CD8-positive, alpha-beta memory T cell (primary cell): ENCODE data around the gene SIN3B. TPM values are rescaled to one million over a fixed set of nuclear protein-coding genes. Genes with fewer than 3 reads are reported as not detected.

Source experiments
- CTCF ChIA-PET: fragments of 350-600 bp; sonication (Branson Sonifier 250); formaldehyde crosslinking; loops from one replicate; lab custom pipeline; 2021; ENCODE audit warnings: antibody characterized with exemption; lab: Charles Lee
- POLR2A ChIA-PET: fragments of 350-600 bp; sonication (Branson Sonifier 250); formaldehyde crosslinking; loops from one replicate; lab custom pipeline; 2021; ENCODE audit warnings: antibody characterized with exemption; lab: Charles Lee
- DNase-seq, 5 donors: peaks; one replicate each; pipeline versions ENCODE4 v3.0.0 to v3.0.0-alpha.2; 2020 to 2022; ENCODE audit warnings: mixed read lengths in 1 of 5
- H3K27ac ChIP-seq: one replicate; pipeline ENCODE4 v1.7.0; 2013; ENCODE audit warnings: low read depth, mild to moderate bottlenecking, low read length, moderate library complexity
- H3K27me3 ChIP-seq: 2 replicates; pipeline ENCODE4 v1.7.0; 2013; ENCODE audit warnings: low read length, mild to moderate bottlenecking; ENCODE audit not compliant: insufficient read depth, poor library complexity, severe bottlenecking
- H3K36me3 ChIP-seq: 2 replicates; pipeline ENCODE4 v1.7.0; 2013; ENCODE audit warnings: mild to moderate bottlenecking, low read length, moderate library complexity; ENCODE audit not compliant: insufficient read depth
- H3K4me1 ChIP-seq: 2 replicates; pipeline ENCODE4 v1.7.0; 2013; ENCODE audit warnings: mild to moderate bottlenecking, low read length, moderate library complexity; ENCODE audit not compliant: insufficient read depth
- H3K4me3 ChIP-seq: 2 replicates; pipeline ENCODE4 v1.7.0; 2013; ENCODE audit warnings: mild to moderate bottlenecking, low read length
- H3K9me3 ChIP-seq: 2 replicates; pipeline ENCODE4 v1.7.0; 2013; ENCODE audit warnings: mild to moderate bottlenecking, low read length
- H3K27ac Mint-ChIP-seq, 8 donors: one replicate each; pipeline ENCODE4 v1.8.0; 2020 to 2021; ENCODE audit warnings: mixed read lengths in 8 of 8, mild to moderate bottlenecking in 6 of 8, inconsistent platforms in 3 of 8, moderate library complexity in 3 of 8
- H3K27me3 Mint-ChIP-seq, 2 donors: one replicate each; pipeline ENCODE4 v1.8.0; 2020 to 2021; ENCODE audit warnings: mixed read lengths in 2 of 2, mild to moderate bottlenecking in 1 of 2, moderate library complexity in 1 of 2
- H3K36me3 Mint-ChIP-seq, 3 donors: one replicate each; pipeline ENCODE4 v1.8.0; 2020 to 2021; ENCODE audit warnings: mixed read lengths in 3 of 3, inconsistent platforms in 1 of 3, mild to moderate bottlenecking in 1 of 3
- H3K4me1 Mint-ChIP-seq, 3 donors: one replicate each; pipeline ENCODE4 v1.8.0; 2020 to 2021; ENCODE audit warnings: mixed read lengths in 3 of 3, inconsistent platforms in 1 of 3, mild to moderate bottlenecking in 1 of 3
- H3K4me3 Mint-ChIP-seq, 7 donors: one replicate each; pipeline ENCODE4 v1.8.0; 2020 to 2021; ENCODE audit warnings: mixed read lengths in 7 of 7, mild to moderate bottlenecking in 6 of 7, moderate library complexity in 4 of 7, inconsistent platforms in 2 of 7
- H3K9me3 Mint-ChIP-seq, 5 donors: one replicate each; pipeline ENCODE4 v1.8.0; 2020 to 2022; ENCODE audit warnings: mixed read lengths in 5 of 5, mild to moderate bottlenecking in 3 of 5, moderate library complexity in 2 of 5, inconsistent platforms in 1 of 5
- polyA plus RNA-seq: library from polyadenylated mRNA; unstranded; fragments of 300-500 nt; fragmentation: Illumina TruSeq; gene quantifications from one replicate; pipeline ENCODE4 v1.2.3, GENCODE V29; 2021
- total RNA-seq, 2 experiments: library from RNA; stranded (reverse); gene quantifications; one replicate each; pipeline ENCODE4 v1.2.3, GENCODE V29; 2021

The SIN3B gene
- total and polyA plus RNA-seq, 3 experiments from 2014 or later = 5.0 to 34.8 (median 32.9) TPM

DNA sequence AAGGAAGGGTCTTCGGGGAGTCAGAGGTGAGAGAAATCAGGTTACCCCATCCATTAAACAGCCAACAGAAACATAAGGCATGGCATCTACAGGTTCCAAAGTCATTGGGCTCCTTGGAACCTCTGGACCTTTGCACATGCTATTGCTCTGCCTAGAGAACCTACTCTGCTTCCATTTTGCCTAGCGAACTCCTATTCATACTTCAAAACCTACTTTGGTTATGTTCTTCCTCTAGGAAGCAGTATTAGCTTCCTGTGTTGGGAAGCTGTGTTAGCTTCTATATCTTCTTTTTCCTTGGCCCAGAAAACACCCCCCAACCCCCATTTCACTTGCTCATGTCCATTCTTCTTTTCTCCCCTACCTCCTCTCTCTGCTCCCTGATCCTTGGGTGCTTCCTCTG, 99.2 kb downstream of the SIN3B start:
- POLR2A ChIA-PET = no interaction called here
- Histone ChIP-seq H3K4me1 (no peaks in the 10 kb centered on the region), H3K36me3 (no peaks in the 10 kb centered on the region), H3K9me3 (no peaks in the 10 kb centered on the region), H3K27ac (no peak overlapping the region), H3K27me3 (no peaks in the 10 kb centered on the region), H3K4me3 (no peak overlapping the region)
- Mint-ChIP-seq H3K27ac (no peak overlapping the region), H3K9me3 (peaks cover 3 to 25% (median 14%) of the 10 kb centered on the region in 5 donors), H3K36me3 (peaks cover 0 to 10% (median 5%) of the 10 kb centered on the region in 3 donors), H3K4me3 (no peak overlapping the region), H3K27me3 (peaks cover 10 to 33% of the 10 kb centered on the region in 2 donors), H3K4me1 (no peaks in the 10 kb centered on the region)
- CTCF ChIA-PET = no interaction called here
- no peak for DNase-seq

DNA sequence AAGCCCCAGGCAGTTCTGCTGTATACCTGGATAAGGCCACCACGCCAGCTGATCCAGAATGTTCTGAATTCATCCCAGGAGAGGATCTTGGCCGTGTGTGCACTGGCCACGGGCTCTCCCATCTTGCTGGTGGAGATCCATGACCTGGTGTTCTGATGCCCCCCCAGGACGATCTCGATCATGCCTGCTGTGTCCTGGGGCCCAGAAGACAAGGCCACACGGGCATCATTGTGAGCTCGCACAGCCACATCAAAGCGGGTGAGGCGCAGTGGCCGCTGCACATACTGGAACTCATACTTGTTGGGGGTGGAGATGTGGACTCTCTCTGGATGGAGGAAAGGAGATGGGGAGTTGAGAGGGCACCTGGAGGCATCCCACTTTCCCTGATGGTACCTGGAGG, 99.7 kb downstream of the SIN3B start:
- H3K4me3 Mint-ChIP-seq = no peak overlapping the region

More for the DNA sequence above, 99.7 kb downstream of the SIN3B start:
- no peaks in the 10 kb centered on the region for H3K9me3 ChIP-seq
- H3K27ac ChIP-seq = no peak overlapping the region
- peaks cover 10 to 33% of the 10 kb centered on the region in 2 donors for H3K27me3 Mint-ChIP-seq
- no peaks in the 10 kb centered on the region for H3K36me3 ChIP-seq
- ChIA-PET POLR2A (no interaction called here), CTCF (no interaction called here)
- no peaks in the 10 kb centered on the region for H3K27me3 ChIP-seq
- no peak overlapping the region for H3K4me3 ChIP-seq
- DNase-seq = no peak
- no peaks in the 10 kb centered on the region for H3K4me1 ChIP-seq
- no peaks in the 10 kb centered on the region for H3K4me1 Mint-ChIP-seq
- H3K27ac Mint-ChIP-seq = no peak overlapping the region
- H3K9me3 Mint-ChIP-seq = peaks cover 6 to 31% (median 20%) of the 10 kb centered on the region in 5 donors
- peaks cover 0 to 10% (median 5%) of the 10 kb centered on the region in 3 donors for H3K36me3 Mint-ChIP-seq

Other genes starting within 250 kb of the SIN3B start
- 10 to 100 TPM; 14.7 to 17.1 TPM for gene MED26, start 201.2 kb upstream of the SIN3B start, total RNA-seq
- 3.1 TPM for gene MED26, start 201.2 kb upstream of the SIN3B start, polyA plus RNA-seq
- gene SMIM7, start 169.3 kb upstream of the SIN3B start, total RNA-seq = 10 to 100 TPM; 61.7 to 64.5 TPM
- 64.5 TPM for gene SMIM7, start 169.3 kb upstream of the SIN3B start, polyA plus RNA-seq
- gene TMEM38A, start 168.3 kb upstream of the SIN3B start, total RNA-seq = under 1 TPM; 0.50 to 0.60 TPM
- not detected for gene TMEM38A, start 168.3 kb upstream of the SIN3B start, polyA plus RNA-seq
- not detected for gene NWD1, start 109.6 kb upstream of the SIN3B start, total RNA-seq
- gene NWD1, start 109.6 kb upstream of the SIN3B start, polyA plus RNA-seq = not detected
- not detected for gene F2RL3, start 59.6 kb downstream of the SIN3B start, total RNA-seq
- not detected for gene F2RL3, start 59.6 kb downstream of the SIN3B start, polyA plus RNA-seq
- gene CPAMD8, start 197.4 kb downstream of the SIN3B start, total RNA-seq = under 1 TPM; 0.07 to 0.18 TPM
- gene CPAMD8, start 197.4 kb downstream of the SIN3B start, polyA plus RNA-seq = 0.74 TPM
- 10 to 100 TPM; 33.4 to 36.4 TPM for gene HAUS8, start 246.1 kb downstream of the SIN3B start, total RNA-seq
- 9.7 TPM for gene HAUS8, start 246.1 kb downstream of the SIN3B start, polyA plus RNA-seq
- 100 to 1,000 TPM; 104 to 108 TPM for gene MYO9B, start 246.4 kb downstream of the SIN3B start, total RNA-seq
- gene MYO9B, start 246.4 kb downstream of the SIN3B start, polyA plus RNA-seq = 24.9 TPM